Esophagus squamous epithelium (tissue), 4 donors: Measurements from ENCODE around the gene COA8.

Experiments used
- CTCF ChIP-seq, 6 experiments: fragments of 450-650 bp in 4 of 6; fragments of 200-600 bp in 2 of 6; sonication (generic) in 2 of 6; IDR thresholded peaks; one replicate each; pipeline ENCODE4 v1.5.1; 2016 to 2019; ENCODE audit warnings: antibody characterized with exemption in 6 of 6, mild to moderate bottlenecking in 4 of 6, moderate library complexity in 4 of 6
- POLR2A ChIP-seq, 4 donors: fragments of 450-650 bp; IDR thresholded peaks; one replicate each; pipeline ENCODE4 v1.6.1; 2017; ENCODE audit warnings: antibody characterized with exemption in 4 of 4, mild to moderate bottlenecking in 4 of 4, moderate library complexity in 3 of 4

GRCh38 chr14:103531421-103532215, 31.1 kb upstream of the COA8 start:
- TF ChIP-seq CTCF (IDR thresholded peaks at IDR 0.05), result no peak
- TF ChIP-seq POLR2A (IDR thresholded peaks at IDR 0.05), result no peak
